GM12873 (cell line): Measurements from ENCODE around the gene ATG10.

Source experiments
- TF ChIP-seq, protein P1 (sequence below): IDR thresholded peaks from 2 replicates; pipeline ENCODE4 v1.5.1; 2012; ENCODE audit warnings: low read depth, mild to moderate bottlenecking, moderate library complexity, low read length, control low read depth; ENCODE audit not compliant: insufficient read depth; ENCODE audit errors: missing control alignments

ATG10 gene

DNA sequence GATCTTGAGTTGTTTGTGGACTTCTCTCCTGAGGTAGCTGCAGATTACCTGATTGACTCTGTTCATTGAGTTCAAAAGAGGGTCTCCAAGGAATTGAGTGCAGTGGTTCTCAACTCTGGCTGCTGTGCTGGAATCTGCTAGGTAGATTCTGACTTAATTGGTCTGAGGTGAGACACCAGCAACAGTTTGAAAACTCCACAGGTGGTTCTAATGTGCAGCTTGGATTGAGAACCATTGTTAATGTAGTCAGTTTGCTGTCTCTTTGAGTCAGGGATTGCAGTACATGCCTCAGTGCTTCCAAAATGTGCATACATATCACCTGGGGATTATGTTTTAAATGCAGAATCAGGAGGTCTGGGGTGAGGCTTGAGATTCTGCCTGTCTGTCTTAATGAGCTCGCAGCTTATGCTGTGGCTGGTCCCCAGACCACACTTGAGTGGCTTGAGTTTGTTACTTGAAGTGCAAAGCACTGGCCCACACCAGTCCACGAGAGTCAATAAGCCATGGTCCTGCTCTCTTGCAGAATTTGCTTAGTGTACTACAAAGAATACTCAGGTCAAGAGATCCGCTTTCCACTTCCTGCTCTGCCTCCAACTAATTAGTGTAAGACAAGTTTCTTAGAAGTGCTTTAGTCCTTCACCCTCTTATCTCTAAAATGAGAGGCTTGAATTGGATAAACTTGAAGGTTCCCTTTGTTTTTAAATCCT, 82.3 kb downstream of the ATG10 start:
- TF ChIP-seq, protein P1, sequence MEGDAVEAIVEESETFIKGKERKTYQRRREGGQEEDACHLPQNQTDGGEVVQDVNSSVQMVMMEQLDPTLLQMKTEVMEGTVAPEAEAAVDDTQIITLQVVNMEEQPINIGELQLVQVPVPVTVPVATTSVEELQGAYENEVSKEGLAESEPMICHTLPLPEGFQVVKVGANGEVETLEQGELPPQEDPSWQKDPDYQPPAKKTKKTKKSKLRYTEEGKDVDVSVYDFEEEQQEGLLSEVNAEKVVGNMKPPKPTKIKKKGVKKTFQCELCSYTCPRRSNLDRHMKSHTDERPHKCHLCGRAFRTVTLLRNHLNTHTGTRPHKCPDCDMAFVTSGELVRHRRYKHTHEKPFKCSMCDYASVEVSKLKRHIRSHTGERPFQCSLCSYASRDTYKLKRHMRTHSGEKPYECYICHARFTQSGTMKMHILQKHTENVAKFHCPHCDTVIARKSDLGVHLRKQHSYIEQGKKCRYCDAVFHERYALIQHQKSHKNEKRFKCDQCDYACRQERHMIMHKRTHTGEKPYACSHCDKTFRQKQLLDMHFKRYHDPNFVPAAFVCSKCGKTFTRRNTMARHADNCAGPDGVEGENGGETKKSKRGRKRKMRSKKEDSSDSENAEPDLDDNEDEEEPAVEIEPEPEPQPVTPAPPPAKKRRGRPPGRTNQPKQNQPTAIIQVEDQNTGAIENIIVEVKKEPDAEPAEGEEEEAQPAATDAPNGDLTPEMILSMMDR = no peak

DNA sequence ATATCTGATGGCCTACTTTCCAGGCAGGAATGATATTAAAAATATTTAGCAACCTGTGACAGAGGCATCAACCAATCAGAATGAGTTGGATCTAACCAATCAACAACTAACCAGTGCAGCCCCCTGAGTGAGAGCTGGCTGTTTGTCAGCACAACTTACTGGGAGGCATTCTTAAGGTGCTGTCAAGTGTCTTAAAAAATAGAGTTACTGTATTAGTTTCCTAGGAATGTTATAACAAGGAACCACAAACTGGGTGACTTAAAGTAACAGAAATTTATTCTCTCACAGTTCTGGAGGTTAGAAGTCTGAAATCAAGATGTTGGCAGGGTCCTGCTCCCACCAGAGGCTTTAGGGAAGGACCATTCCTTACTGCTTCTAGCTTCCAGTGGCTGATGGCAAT, 85.2 kb downstream of the ATG10 start:
- TF ChIP-seq, protein P1 = no peak

DNA sequence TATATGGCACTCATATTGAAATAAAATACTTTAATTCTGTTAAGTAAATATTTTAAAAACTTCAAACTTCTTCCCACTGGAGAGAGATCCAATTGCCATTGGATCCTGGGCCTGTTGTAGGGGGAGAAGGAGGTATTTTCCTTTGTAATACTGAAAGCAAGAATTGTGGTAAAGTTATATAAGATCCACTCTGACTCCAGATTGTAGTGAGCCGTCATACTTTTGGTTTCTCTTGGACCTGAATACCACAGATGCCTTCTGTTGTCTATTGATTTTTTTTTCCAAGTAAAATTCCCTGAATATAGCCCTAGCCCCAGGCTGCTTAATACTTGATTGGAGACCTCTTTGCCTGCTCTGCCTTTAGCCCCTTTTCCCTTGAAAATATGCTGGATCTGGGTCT, 86.9 kb downstream of the ATG10 start:
- TF ChIP-seq, protein P1 = no peak

DNA sequence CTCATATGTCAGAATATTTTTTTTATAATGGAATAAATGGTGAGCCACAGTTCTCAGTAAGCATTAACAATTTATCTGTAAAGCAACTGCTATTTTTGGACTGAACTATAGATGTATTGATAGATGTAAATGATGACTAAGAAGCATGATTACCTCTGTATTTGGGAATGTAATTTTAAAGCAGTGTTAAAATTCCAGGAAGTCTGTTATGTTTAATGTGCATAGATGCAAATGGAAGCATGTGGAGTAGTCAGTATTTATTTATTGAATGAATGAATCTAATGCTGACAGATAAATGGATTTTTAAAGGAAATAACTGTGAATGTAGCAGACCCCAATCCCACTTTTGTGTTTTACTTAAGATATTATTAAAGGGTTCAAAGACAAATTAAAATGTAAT, 95.0 kb downstream of the ATG10 start:
- TF ChIP-seq, protein P1 = no peak

- TF ChIP-seq, protein P1 = no peak
These were observed 96.9 kb downstream of the ATG10 start for GRCh38 chr5:82068723-82069122.

- TF ChIP-seq, protein P1 = no peak
These were observed 100.3 kb downstream of the ATG10 start for GRCh38 chr5:82072138-82072537.

DNA sequence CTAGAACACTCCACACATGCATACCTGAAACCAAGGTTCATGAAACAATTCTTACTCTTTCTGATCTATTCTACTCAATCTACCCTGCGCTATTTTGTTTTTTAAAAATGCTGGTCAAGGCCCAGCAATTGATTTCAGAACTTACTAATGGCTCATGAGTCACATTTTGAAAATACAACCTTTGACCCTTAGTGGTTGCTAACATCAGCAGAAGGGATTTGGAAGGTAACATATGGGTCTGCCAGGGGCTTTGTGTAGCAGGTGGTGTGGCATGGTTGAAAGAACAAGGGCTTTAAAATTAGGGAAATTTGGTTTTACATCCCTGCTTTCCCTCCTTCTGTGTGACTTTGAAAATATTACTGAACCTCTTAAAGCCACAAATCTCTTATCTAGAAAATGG, 101.4 kb downstream of the ATG10 start:
- TF ChIP-seq, protein P1 = no peak

DNA sequence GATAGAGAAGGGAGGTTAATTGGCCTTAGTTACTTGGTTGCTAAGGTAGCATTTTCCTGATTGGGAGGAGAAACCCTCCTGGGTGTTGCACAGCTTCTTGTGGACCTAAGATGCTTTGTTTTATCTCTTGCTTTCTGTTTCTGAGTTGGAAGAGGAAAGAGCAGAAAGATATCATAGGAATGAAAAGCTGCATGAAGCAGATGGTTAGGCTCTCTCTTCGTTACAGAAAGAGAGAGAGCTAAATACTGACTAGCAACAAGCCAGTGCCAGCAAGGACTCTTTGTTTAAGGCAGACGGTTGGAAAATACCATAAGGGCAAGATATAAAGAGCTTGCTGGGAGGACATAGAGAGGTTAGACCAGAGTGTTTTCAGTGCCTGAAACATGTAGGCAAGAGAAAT, 103.1 kb downstream of the ATG10 start:
- TF ChIP-seq, protein P1 = no peak
